ENCODE results near the gene NAA35. TPM values are rescaled to one million over a fixed set of nuclear protein-coding genes. Genes with fewer than 3 reads are reported as not detected.

NAA35 gene
- total RNA-seq, 2 donors from 2014 or later: 21.3 to 32.3 TPM

DNA sequence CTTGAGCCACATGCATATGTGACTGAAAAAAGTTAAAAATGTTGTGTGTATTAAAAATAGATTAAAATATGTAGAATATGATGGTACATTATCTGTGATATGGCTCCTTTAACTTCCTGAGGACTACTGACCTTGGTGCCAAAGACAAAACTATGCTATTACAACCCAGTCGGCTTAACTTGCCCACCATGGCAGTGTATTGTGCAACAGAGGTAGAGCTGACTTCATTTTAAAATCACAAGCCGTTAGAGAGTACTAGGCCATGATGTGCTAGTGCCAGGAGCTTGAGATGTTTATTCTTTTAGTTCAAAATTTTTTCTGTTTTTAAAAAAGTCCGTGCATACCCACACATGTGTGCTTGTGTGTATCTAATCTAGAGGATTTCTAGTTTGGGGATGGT is 46.3 kb downstream of the NAA35 start:
- no peaks in the 10 kb centered on the region for H3K9me3 ChIP-seq
- TF ChIP-seq CTCF (IDR thresholded peaks at IDR 0.05) (no peak), POLR2A (IDR thresholded peaks at IDR 0.05) (no peak)
- no peak for DNase-seq

GRCh38 chr9:85994191-85994590 is 53.2 kb downstream of the NAA35 start:
- Histone ChIP-seq H3K9me3 (no peaks in the 10 kb centered on the region), H3K4me1 (no peaks in the 10 kb centered on the region), H3K27ac (no peak overlapping the region), H3K4me3 (no peak overlapping the region), H3K36me3 (replicated peaks in 1 of 2; ENCODE audit: insufficient read depth in 1 of 2, low read depth in 2 of 2) (peaks cover 0 to 4% of the 10 kb centered on the region in 2 donors), H3K27me3 (no peaks in the 10 kb centered on the region)
- TF ChIP-seq CTCF (IDR thresholded peaks at IDR 0.05) (no peak), POLR2A (IDR thresholded peaks at IDR 0.05) (no peak)
- intact Hi-C loops (cut with DNase I): no loop called here
- DNase-seq (no peak), ATAC-seq (no peak)
- WGBS, 2 donors: 86 to 89% methylated on average over 2 of the region's 2 CpGs

More for the DNA sequence above, 46.3 kb downstream of the NAA35 start:
- no peaks in the 10 kb centered on the region for H3K36me3 ChIP-seq (replicated peaks in 1 of 2; ENCODE audit: insufficient read depth in 1 of 2, low read depth in 2 of 2)
- H3K27ac ChIP-seq: no peak overlapping the region
- no peaks in the 10 kb centered on the region for H3K27me3 ChIP-seq
- no peak overlapping the region for H3K4me3 ChIP-seq
- no peak for ATAC-seq
- H3K4me1 ChIP-seq: no peaks in the 10 kb centered on the region
- intact Hi-C loops (cut with DNase I): no loop called here
- 88 to 89% methylated on average over 3 of the region's 3 CpGs for WGBS, 2 donors

DNA sequence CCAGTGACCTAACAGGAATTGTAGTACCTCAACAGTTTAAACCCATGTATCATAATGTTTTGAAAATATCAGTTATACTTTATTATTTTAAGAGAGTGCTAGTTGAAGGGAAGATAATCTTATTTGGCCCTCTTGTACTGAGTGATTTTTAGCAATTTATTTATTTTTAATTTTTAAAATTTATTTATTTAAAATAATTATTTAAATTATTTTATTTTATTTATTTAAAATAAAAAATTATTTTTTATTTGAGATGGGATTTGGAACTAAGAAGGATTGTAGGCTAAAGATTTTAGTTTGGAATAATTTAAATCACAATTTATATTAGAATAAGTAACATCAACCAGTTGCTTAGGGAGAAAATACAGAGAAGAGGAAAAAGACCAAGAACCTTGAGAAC is 54.2 kb downstream of the NAA35 start:
- H3K4me1 ChIP-seq: no peaks in the 10 kb centered on the region

GRCh38 chr9:85995599-85995998 is 54.7 kb downstream of the NAA35 start:
- no peak overlapping the region for H3K4me3 ChIP-seq
- 93 to 94% methylated on average over 1 of the region's 1 CpG for WGBS, 2 donors
- no peaks in the 10 kb centered on the region for H3K4me1 ChIP-seq
- DNase-seq (no peak), ATAC-seq (no peak)
- no peaks in the 10 kb centered on the region for H3K9me3 ChIP-seq
- H3K27ac ChIP-seq: no peak overlapping the region
- TF ChIP-seq POLR2A (IDR thresholded peaks at IDR 0.05): no peak
- TF ChIP-seq CTCF (IDR thresholded peaks at IDR 0.05): no peak
- intact Hi-C loops (cut with DNase I): no loop called here
- H3K36me3 ChIP-seq (replicated peaks in 1 of 2; ENCODE audit: insufficient read depth in 1 of 2, low read depth in 2 of 2): peaks cover 0 to 4% of the 10 kb centered on the region in 2 donors
- H3K27me3 ChIP-seq: no peaks in the 10 kb centered on the region

More for the DNA sequence above, 54.2 kb downstream of the NAA35 start:
- DNase-seq: no peak
- Histone ChIP-seq H3K9me3 (no peaks in the 10 kb centered on the region), H3K4me3 (no peak overlapping the region), H3K36me3 (replicated peaks in 1 of 2; ENCODE audit: insufficient read depth in 1 of 2, low read depth in 2 of 2) (peaks cover 0 to 4% of the 10 kb centered on the region in 2 donors), H3K27ac (no peak overlapping the region), H3K27me3 (no peaks in the 10 kb centered on the region)
- ATAC-seq: no peak
- intact Hi-C loops (cut with DNase I): no loop called here
- no peak for TF ChIP-seq CTCF (IDR thresholded peaks at IDR 0.05)
- TF ChIP-seq POLR2A (IDR thresholded peaks at IDR 0.05): no peak

GRCh38 chr9:86005253-86005775 is 64.4 kb downstream of the NAA35 start:
- Histone ChIP-seq H3K27me3 (no peaks in the 10 kb centered on the region), H3K4me1 (peaks cover 6% of the 10 kb centered on the region), H3K9me3 (no peaks in the 10 kb centered on the region), H3K36me3 (replicated peaks in 1 of 2; ENCODE audit: insufficient read depth in 1 of 2, low read depth in 2 of 2) (peaks cover 8 to 13% of the 10 kb centered on the region in 2 donors), H3K27ac (no peak overlapping the region), H3K4me3 (no peak overlapping the region)
- intact Hi-C loops (cut with DNase I): no loop called here
- 95 to 97% methylated on average over 1 of the region's 1 CpG for WGBS, 2 donors
- DNase-seq (no peak), ATAC-seq (no peak)
- no peak for TF ChIP-seq POLR2A (IDR thresholded peaks at IDR 0.05)
- no peak for TF ChIP-seq CTCF (IDR thresholded peaks at IDR 0.05)
